Coronary artery (tissue), 2 donors: Measurements from ENCODE around the gene FBXL15.

ENCODE experiments used
- DNase-seq: peaks from one replicate; pipeline ENCODE4 v3.0.0-alpha.2; 2017; ENCODE audit warnings: low spot score
- H3K27ac ChIP-seq, 2 donors: fragments of 200-600 bp; sonication (generic); one replicate each; pipeline ENCODE4 v1.5.1; 2016 to 2019
- H3K4me3 ChIP-seq: fragments of 200-600 bp; sonication (generic); 2 replicates; pipeline ENCODE4 v1.5.1; 2016; ENCODE audit warnings: mild to moderate bottlenecking, moderate library complexity
- CTCF ChIP-seq: fragments of 200-600 bp; sonication (generic); IDR thresholded peaks from one replicate; pipeline ENCODE4 v1.5.1; 2019; ENCODE audit warnings: antibody characterized with exemption

FBXL15 gene

GRCh38 chr10:102470579-102471546 lies 50.2 kb downstream of the FBXL15 start:
- no peak for TF ChIP-seq CTCF
- Histone ChIP-seq H3K27ac (no peak overlapping the region), H3K4me3 (no peak overlapping the region)
- DNase-seq: no peak
